ENCODE results near the gene TENM3. TPM values are rescaled to one million over a fixed set of nuclear protein-coding genes. Genes with fewer than 3 reads are reported as not detected.

Gene TENM3
- total RNA-seq, 1 donor from 2014 or later = not detected

DNA sequence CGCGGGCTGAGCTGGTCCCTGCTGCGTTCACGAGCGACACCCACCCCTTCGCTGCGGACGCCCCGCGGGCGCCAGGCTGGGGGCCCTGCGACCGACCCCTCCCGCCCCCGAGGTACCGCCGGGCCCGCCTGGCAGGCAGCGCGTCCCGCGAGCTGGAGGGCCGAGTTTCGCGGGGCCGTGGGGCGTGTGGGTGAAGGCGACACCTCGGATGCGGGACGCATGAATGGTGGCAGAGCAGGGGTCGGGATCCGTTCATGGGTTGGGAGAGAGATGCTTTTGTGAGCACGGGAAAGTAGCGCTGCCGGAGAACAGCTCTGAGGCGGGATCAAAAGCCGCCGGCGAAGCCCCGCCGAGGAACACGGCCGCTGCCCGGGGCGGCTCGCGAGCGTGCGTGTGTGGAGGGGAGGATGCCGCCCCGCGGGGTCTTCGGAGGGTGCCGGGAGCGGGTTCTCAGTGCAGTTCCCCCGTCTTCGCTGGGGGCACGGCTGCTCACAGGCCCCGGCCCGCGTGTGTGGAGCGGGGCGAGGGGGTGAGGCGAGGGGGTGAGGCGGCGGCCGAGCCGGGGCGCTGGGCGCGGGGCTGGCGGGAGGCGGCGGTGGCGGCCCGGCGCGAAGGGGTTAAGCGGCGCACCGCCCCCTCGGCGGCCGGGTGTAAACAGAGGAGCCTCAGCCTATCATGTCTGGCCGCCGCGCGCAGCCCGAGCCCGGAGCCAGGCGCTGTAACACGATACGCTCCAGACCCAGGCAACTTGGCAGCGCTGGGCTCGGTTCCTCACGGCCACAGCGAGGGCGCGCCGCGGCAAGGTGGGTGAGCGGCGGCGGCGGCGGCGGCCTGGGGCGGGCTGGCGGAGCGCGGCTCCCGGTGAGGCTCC lies 205.3 kb downstream of the TENM3 start:
- intact Hi-C loops (cut with micrococcal nuclease) = loop anchor here (5.0 kb wide), 1 partner anchor 306 kb away; no protein-coding TSS in a partner anchor

- intact Hi-C loops (cut with micrococcal nuclease) = loop anchor here (5.0 kb wide), 1 partner anchor 307 kb away; no protein-coding TSS in a partner anchor
Observed at GRCh38 chr4:182449186-182449929, 206.2 kb downstream of the TENM3 start.

DNA sequence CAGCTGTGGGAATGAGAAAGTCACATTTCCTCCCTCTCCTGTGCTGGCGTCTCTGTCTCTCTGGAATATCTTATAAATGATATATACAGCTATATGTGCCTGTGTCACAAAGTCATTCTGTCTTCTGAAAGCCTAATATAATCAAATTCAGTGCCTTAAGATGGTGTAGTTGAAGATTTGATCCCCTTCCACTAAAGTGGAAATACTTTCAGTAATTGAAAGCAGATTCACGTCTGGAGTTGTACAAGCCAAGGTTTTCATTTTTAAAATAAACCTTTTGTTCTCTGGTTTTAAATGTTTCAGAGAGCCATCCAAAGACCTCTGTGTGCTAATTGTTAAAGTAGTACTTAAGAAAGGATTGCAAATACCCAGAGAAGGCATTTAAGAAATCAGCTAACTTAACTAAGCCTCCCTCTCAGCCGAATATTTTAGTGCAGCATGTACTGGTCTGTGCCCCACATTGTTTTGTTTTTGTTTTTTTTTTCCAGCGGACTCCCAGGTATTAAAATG lies 206.8 kb downstream of the TENM3 start:
- intact Hi-C loops (cut with micrococcal nuclease) = loop anchor here (5.0 kb wide), 1 partner anchor 308 kb away; no protein-coding TSS in a partner anchor

DNA sequence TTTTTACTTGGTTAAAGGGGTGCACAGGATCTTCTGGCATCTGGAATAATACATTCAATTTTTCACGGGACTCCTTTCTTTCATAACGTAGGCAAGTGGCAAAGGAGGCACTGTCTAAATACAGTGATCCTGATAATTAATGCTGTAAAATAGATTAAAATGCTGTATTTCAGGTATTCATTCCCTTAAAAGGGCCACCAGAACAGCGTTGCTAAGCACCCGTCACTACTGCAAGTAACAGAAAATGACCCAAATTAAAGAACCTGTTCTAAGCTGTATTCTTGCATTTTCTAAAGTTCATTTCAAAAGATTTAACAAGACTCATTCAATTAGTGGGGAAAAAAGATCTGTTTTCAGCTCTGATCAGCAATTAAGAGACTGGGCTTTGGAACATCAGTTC lies 208.2 kb downstream of the TENM3 start:
- intact Hi-C loops (cut with micrococcal nuclease) = no loop called here

DNA sequence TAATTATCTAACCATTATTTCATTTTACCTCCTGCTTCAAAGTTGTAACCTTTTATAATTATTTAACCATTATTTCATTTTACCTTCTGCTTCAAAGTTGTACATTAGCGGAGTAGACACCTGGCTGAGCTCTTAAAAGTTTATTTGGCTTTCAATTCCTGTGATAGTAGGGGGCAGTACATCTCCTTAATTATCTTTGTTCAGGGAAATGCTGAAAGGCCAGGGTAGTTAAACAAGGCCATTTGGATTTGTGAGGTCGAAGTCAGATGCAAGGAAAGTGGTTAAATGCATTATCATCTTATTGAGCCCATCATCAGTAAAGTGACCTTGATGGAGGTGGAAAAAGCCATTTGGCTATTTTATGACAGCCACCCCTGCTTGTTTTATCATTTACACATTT lies 210.6 kb downstream of the TENM3 start:
- intact Hi-C loops (cut with micrococcal nuclease) = no loop called here

GRCh38 chr4:182454440-182455013 lies 211.3 kb downstream of the TENM3 start:
- intact Hi-C loops (cut with micrococcal nuclease) = no loop called here

- intact Hi-C loops (cut with micrococcal nuclease) = no loop called here
Observed at GRCh38 chr4:182465114-182465513, 221.9 kb downstream of the TENM3 start.

DNA sequence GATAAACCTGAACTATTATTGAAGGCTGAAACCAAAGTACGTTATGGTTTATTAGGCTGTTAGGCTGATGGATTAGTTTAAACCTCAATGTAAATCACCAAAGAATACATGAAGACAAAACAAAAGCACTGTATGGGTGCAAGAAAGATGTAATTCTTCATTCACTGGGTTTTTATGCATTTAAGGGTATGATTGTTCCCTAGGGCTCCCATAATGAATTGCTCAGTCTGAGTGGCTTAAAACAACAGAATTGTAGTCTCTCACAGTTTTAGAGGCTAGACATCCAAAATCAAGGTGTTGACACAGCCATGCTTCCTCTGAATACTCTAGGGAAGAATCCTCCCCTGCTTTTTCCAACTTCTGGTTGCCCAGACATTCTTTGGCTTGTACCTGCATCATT lies 222.8 kb downstream of the TENM3 start:
- intact Hi-C loops (cut with micrococcal nuclease) = no loop called here

DNA sequence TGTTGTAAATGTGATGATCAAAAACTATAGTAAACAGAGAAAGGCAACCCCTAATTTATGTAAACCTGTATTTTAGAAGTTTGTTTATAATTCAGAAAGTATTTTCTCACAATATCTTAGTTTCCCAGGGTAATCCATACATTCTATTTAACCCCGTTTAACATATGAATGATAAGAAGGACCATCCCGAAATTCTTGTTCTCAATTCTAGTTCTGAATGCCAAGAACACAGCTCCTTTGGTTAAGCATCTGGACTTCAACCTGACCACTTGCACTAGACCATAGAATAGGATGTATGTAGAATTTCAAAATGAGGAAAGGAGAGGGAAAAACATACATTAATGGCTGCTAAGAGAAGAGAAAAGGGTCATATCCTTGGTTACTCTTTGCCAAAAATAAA lies 227.0 kb downstream of the TENM3 start:
- intact Hi-C loops (cut with micrococcal nuclease) = no loop called here

- intact Hi-C loops (cut with micrococcal nuclease) = loop anchor here (5.0 kb wide), 1 partner anchor 1813 kb away; no protein-coding TSS in a partner anchor
Observed at GRCh38 chr4:182475539-182475938, 232.3 kb downstream of the TENM3 start.

DNA sequence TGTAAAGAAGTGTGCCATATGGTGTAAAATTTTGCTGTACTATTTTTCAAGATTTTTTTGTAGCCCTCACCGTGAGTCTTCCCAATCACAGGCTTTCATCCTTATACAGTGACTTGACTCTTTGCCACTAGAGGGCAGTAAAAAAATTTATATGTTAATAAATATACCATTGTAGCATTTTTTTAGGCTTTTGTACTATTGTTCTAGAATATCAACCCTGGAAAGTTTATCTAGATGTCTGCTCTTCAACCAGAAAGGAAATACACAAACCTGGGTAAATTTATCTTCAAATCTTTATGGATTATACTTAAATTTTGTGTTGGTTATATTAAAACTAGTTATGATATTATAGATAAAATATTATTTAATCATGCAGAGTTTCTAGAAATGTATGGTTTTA lies 235.3 kb downstream of the TENM3 start:
- intact Hi-C loops (cut with micrococcal nuclease) = loop anchor here (1.0 to 5.0 kb wide), 4 partner anchors 328 to 1816 kb away; no protein-coding TSS in a partner anchor

GRCh38 chr4:182483685-182484084 lies 240.5 kb downstream of the TENM3 start:
- intact Hi-C loops (cut with micrococcal nuclease) = no loop called here

GRCh38 chr4:182486881-182487280 lies 243.7 kb downstream of the TENM3 start:
- intact Hi-C loops (cut with micrococcal nuclease) = no loop called here

DNA sequence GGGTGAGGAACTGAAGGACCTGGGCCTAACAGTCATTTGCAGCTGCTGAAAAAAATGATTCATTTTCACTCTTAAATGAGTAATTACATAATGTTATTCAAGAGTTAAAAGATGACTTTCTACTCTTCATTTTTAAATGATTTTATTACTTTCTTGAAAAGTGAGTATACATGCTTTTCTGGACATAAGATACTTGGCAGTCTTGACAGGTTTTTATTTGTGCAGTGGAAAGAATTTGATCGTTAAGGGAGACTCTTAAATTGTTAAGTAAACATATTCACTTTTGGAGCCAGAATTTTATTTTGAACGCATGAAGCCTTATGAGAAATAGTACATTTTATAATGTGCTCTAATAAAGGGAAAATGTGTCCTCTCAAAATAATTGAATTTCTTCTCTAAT lies 245.7 kb downstream of the TENM3 start:
- intact Hi-C loops (cut with micrococcal nuclease) = no loop called here

- intact Hi-C loops (cut with micrococcal nuclease) = no loop called here
Observed at GRCh38 chr4:182489607-182490006, 246.4 kb downstream of the TENM3 start.

- intact Hi-C loops (cut with micrococcal nuclease) = no loop called here
Observed at GRCh38 chr4:182491719-182492118, 248.5 kb downstream of the TENM3 start.

DNA sequence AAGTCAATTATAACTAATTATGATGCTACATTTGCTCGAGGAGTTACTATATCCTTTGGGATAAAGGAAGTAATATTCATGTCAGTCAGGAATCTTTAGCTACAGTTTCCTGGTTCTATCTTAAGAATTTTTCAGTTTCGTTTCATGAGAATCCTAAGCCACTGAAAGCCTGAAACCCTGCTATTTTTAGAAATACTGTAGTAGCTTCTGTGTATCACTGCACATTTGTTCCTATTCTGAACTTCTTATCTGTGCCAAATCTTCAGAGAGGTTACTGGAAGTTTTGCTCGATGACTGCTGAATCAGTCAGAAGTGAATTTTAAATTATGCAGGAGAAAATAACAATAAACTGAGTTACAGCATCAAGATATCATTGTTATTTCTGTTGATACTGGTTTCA lies 249.2 kb downstream of the TENM3 start:
- intact Hi-C loops (cut with micrococcal nuclease) = no loop called here

DNA sequence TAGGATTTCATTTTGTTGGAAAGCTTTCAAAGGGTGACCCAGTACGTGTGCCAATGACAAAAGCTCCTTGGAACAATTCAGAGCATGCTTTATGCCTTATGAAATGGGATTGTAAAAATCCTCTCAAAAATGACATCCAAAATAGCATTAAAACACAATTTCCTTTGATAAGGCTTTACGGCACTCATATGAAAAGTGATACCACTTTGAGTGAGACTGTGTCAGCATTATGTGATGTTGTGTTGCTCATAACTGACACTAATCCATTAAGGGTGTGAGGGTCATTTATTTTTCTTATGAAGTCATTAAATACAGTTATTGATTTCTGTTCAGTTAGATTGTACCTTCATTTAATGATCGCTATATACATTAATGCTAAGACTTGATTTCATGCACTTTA lies 250.2 kb downstream of the TENM3 start:
- intact Hi-C loops (cut with micrococcal nuclease) = no loop called here

DNA sequence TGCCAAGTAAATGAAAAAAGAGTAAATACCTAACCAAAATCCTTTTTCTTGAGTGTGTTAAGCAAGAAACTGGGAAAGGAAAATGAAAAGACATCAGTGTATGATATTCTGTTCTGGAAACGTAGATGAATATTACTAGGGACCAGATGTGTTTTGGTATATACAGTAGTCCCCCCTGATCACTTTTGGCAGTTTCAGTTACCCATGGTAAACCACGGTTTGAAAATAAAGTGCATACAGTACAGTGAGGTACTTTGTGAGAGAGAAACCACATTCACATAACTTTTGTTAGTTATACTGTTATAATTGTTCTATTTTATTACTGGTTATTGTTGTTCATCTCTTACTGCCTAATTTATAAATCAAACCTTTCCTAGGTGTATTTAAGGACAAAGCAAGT lies 250.9 kb downstream of the TENM3 start:
- intact Hi-C loops (cut with micrococcal nuclease) = no loop called here

DNA sequence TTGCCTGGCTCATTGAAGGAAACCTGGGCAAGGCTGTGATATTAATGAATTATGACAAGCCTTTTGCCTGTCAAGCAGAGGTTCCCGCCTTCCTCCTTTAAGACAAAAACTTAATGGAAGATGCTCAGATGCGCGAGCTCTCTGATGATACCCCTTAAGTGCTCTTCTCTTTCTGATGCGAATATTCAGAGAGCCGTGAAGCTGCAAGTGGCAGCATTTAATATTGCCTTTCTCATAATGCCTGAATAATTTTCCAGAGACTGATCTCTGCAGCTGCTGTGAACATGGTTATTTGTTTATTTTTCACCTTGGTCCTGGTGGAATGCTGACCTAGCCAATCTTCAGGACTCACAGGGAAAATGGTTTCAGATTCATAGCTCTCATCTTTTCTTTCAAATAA lies 251.8 kb downstream of the TENM3 start:
- intact Hi-C loops (cut with micrococcal nuclease) = no loop called here

DNA sequence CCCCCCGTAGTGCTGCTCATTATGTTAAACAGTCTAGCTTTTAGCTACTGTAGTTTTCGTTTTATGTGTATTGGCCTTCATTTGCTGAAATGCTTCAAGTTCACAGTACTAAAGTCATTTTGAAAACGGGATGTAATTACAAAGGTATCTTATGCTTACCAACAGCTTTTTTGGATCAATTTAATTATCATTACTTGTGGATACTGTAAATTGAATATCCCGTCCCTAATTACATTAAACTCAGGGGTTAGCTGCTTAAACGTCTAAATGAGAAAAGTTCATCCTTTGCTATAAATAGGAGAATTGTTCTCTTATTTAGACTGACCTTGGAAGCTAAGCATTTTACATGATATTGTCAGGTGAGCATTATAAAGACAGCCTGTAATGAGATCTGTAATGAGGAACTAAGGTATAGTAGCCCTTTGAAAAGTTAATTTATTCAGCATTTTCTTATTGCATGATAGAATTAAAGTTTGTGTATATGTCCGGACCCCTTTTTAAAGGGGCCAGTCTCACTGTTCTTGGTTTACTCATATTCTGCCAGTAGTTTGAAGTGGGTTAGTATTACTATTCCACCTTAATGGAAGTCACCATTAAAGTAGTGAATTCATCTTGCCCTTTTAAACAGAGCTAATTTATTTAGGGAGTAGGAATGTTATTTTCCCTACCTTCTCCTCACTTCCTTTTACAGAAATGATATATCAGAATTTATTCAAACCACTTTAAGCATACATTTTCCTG lies 252.6 kb downstream of the TENM3 start:
- intact Hi-C loops (cut with micrococcal nuclease) = no loop called here

Measured in T-helper 1 cell treated with Interleukin-12 subunit alpha and Interleukin-12 subunit beta and Interleukin-4 antibody, amounts not matched to agents 30 ng/mL and 1 ng/mL, for 36 hours (primary cell).